ENCODE data around the gene COX19. TPM values are rescaled to one million over a fixed set of nuclear protein-coding genes. Genes with fewer than 3 reads are reported as not detected.

The COX19 gene
- total RNA-seq, 3 donors from 2014 or later, result 14.9 to 20.9 (median 15.8) TPM

- DNase-seq (no peak), ATAC-seq (no peak)
- Histone ChIP-seq H3K4me1 (ENCODE audit: low read depth) (no peaks in the 10 kb centered on the region), H3K4me3 (no peak overlapping the region), H3K9me3 (no peaks in the 10 kb centered on the region), H3K36me3 (ENCODE audit: low read depth) (no peaks in the 10 kb centered on the region)
- no peak for TF ChIP-seq CTCF (IDR thresholded peaks at IDR 0.05)
- intact Hi-C loops (cut with DNase I, micrococcal nuclease), result no loop called here
These were observed 46.0 kb upstream of the COX19 start for GRCh38 chr7:1021366-1021765.

GRCh38 chr7:1020849-1021251 lies 45.5 kb upstream of the COX19 start:
- Histone ChIP-seq H3K4me3 (no peak overlapping the region), H3K36me3 (ENCODE audit: low read depth) (no peaks in the 10 kb centered on the region), H3K4me1 (ENCODE audit: low read depth) (no peaks in the 10 kb centered on the region), H3K9me3 (no peaks in the 10 kb centered on the region)
- DNase-seq, result peak in 2 of 3 donors; percentile 24 to 38
- ATAC-seq, result no peak
- intact Hi-C loops (cut with DNase I, micrococcal nuclease), result no loop called here
- no peak for TF ChIP-seq CTCF (IDR thresholded peaks at IDR 0.05)

- no peak for ATAC-seq
- H3K4me1 ChIP-seq (ENCODE audit: low read depth), result no peaks in the 10 kb centered on the region
- no peak for TF ChIP-seq CTCF (IDR thresholded peaks at IDR 0.05)
- DNase-seq, result peak in 1 of 3 donors; percentile 49
- no peaks in the 10 kb centered on the region for H3K36me3 ChIP-seq (ENCODE audit: low read depth)
- intact Hi-C loops (cut with DNase I, micrococcal nuclease), result no loop called here
- H3K4me3 ChIP-seq, result no peak overlapping the region
- H3K9me3 ChIP-seq, result no peaks in the 10 kb centered on the region
These were observed 44.7 kb upstream of the COX19 start for GRCh38 chr7:1019789-1020610.

GRCh38 chr7:1019255-1019785 lies 44.0 kb upstream of the COX19 start:
- H3K4me1 ChIP-seq (ENCODE audit: low read depth), result no peaks in the 10 kb centered on the region
- ATAC-seq (no peak), DNase-seq (peak in 1 of 3 donors; percentile 44)
- TF ChIP-seq CTCF (IDR thresholded peaks at IDR 0.05), result no peak
- no peaks in the 10 kb centered on the region for H3K9me3 ChIP-seq
- no peak overlapping the region for H3K4me3 ChIP-seq
- intact Hi-C loops (cut with DNase I, micrococcal nuclease), result no loop called here
- H3K36me3 ChIP-seq (ENCODE audit: low read depth), result no peaks in the 10 kb centered on the region

GRCh38 chr7:1018334-1018695 lies 43.0 kb upstream of the COX19 start:
- intact Hi-C loops (cut with DNase I, micrococcal nuclease), result no loop called here
- no peak overlapping the region for H3K4me3 ChIP-seq
- no peak for TF ChIP-seq CTCF (IDR thresholded peaks at IDR 0.05)
- peak in 1 of 3 donors; percentile 25 for DNase-seq
- ATAC-seq, result no peak
- no peaks in the 10 kb centered on the region for H3K4me1 ChIP-seq (ENCODE audit: low read depth)
- no peaks in the 10 kb centered on the region for H3K9me3 ChIP-seq
- H3K36me3 ChIP-seq (ENCODE audit: low read depth), result no peaks in the 10 kb centered on the region

All from mucosa of descending colon (tissue), 3 donors.